GM21528 (cell line): Measurements from ENCODE around the gene CRIM1.

Experiments used
- ATAC-seq: cut with Tn5 transposase; IDR thresholded peaks from one replicate; pipeline ENCODE4 v1.9.1; 2021; ENCODE audit warnings: mild to moderate bottlenecking, moderate library complexity; ENCODE audit not compliant: unreplicated experiment, low FRiP score

The CRIM1 gene

GRCh38 chr2:36477315-36477714, 121.7 kb downstream of the CRIM1 start:
- no peak for ATAC-seq

GRCh38 chr2:36477746-36478145, 122.2 kb downstream of the CRIM1 start:
- ATAC-seq, result no peak

DNA sequence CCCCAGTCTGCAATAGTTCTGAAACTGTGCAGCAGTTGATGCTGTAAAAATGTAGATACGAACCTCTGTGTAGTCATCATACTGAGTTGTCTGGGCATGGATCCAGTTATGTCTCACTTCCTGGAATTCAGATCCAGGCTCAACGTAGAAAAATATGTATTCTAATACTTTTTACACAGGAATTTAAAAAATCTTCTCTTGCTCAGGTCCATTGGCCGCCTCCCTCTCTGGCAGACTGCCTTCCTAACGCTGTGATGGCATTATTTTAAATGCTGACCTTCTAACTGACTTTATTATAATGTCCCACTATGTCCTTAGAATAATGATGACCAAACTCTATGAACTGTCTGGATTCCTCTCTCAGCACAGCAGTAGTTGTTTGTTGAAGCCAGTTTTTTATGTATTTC, 122.8 kb downstream of the CRIM1 start:
- ATAC-seq, result no peak

DNA sequence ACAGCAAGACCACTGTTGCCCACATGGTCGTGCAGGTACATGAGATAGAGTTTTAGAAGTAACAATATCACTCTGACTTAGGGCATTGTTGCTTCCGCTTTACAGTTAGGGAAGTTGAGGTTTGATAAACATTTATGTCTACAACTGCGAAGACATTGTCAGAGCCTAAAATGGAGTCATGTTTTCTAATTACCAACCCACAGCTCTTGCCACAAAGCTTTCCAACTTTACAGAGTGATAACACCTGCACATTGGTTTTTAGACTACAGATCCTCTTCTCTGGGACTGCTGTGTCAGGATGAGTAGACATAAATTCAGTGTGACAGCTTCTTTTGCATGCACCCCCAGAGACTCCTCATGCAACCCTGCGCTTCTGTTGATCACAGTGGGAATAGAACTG, 123.4 kb downstream of the CRIM1 start:
- ATAC-seq, result no peak

GRCh38 chr2:36479406-36479805, 123.8 kb downstream of the CRIM1 start:
- no peak for ATAC-seq

GRCh38 chr2:36480028-36480427, 124.5 kb downstream of the CRIM1 start:
- no peak for ATAC-seq

- ATAC-seq, result no peak
Measured at GRCh38 chr2:36480636-36481035, 125.1 kb downstream of the CRIM1 start.

DNA sequence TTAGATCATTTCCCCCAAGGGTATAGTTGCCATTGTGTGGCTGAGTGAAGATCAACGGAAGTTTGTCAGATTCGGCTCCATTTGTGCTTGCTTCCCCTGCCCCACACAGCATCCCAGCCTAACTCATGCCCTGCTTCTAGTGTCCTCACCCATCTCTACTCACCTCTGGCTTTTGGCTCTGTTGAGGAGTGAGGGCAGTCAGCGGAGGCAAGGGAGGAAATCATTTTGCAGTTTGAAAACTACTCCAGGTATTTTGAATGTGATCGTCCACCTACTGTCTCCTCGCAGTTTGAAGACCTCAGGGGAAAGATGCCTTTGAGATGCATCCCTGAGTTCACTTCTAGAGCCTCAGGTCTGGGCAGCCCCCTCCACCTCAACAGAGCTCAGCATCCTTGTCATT, 126.1 kb downstream of the CRIM1 start:
- no peak for ATAC-seq

GRCh38 chr2:36482576-36483214, 127.1 kb downstream of the CRIM1 start:
- ATAC-seq, result no peak

DNA sequence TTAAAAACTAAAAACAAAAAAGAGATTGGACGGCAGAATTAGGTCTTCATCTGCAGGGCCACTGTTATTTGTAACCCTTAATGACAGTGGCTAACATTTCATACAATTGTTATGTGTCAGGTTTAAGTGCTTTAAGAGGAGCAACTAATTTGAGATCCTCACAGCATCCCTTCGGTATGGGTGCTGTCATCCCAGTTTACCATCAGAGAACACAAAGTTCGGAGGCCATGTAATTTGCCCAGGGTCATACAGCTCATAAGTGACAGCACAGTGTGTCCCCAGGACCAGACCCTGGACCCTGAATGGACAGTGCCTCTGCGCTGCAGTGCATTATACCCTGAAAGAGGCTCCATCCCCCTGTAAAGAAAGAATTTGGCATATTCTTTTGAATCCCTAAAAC, 127.7 kb downstream of the CRIM1 start:
- ATAC-seq, result no peak

GRCh38 chr2:36484454-36484853, 128.9 kb downstream of the CRIM1 start:
- no peak for ATAC-seq

GRCh38 chr2:36485521-36485920, 129.9 kb downstream of the CRIM1 start:
- ATAC-seq, result no peak

GRCh38 chr2:36486521-36487044, 131.0 kb downstream of the CRIM1 start:
- ATAC-seq, result no peak

GRCh38 chr2:36487947-36488346, 132.4 kb downstream of the CRIM1 start:
- no peak for ATAC-seq

GRCh38 chr2:36489281-36489680, 133.7 kb downstream of the CRIM1 start:
- ATAC-seq, result no peak

DNA sequence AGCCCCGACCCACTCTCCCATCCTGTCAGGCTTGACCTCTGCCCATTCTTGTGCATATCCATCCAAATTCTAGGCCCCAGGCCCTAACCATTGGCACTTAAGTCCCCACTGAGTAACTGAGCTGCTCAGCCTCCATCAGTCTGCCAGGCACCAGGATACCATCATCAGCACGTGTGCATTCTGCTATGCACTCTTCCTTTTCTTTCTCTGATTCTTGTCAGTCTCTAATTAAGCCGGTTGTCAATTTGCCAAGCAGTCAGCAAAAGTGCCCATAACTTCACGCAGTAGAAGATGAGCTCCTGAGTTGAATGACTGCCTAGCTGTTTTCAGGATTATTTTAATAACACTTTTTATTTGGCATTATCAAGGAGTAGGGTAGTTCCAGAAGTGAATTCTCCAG, 135.2 kb downstream of the CRIM1 start:
- ATAC-seq, result no peak

DNA sequence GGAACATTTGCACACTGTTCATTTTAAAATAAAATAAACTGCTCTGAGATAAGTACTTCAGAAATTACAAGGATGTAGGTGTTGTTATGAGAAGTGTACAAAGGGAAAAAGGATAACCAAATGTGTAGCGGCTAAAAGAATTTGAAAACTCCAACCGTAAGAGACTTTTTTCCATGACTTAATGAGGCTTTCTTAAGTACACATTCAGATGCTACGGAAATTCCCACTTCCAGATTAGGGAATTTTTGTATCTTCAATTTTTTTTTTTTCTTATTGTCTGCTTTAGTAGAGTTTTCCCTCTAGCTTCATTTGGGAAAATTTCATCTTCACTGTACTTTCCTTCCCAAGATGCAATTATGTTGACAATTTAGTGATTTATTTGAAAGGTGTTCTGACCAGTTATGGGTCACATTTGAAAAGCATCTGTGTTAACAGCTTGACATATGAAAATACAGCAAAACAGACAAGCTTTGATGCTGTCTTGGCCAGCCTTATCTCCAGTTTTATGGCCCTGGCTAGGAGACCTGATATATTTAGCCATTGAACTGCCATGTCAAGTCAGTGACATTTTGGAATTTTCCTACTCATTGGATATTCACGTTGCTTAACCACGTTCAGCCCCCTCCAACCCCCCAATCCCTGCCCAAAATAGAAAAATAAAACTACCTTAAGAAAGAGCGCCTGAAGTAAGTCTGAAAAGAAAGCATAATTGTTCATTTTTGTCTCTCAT, 136.8 kb downstream of the CRIM1 start:
- no peak for ATAC-seq

DNA sequence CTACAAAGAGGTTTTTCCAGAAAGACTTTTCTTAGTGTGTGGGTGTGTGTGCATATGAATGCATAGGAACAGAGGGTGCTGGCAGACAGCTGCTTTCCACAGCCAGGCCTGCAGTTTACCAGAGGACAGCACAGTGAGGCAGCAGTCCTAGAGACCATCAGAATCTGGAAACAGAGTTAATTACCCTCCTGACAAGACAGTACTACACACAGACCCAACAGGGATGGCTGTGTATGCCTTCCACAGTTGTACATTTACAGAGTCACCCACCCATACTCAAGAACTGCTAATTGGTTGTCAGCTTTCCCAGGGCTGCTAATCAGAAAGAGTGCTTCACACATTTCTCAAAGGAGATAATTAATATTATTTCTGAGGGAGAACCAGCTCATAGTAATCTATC, 137.7 kb downstream of the CRIM1 start:
- ATAC-seq, result no peak

DNA sequence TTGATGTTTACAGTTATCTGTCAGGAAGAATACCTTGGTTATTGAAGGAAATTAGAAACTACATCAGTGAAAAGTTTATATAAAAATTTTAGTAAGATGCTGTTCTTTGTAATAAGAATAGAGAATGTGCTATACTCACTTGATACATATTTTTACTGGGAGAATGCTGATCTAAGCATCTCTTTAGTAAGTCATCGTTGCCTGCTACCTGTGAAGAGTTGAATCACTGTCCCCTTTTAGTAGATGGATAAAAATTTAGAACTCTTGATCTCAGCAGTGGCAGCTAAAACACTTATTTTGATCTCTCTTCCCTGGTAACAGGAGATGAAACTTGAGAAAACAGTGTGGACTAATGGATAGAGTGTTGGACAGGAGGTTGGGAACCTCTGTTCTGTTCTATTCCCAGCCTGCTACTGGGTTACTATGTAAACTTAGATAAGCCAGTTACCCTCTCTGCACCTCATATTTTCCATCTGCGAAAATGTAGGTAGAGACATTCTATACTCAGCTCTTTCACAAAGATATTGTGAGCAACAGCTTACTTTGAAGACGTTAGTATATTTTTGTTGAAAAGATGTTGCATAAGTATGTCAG, 142.1 kb downstream of the CRIM1 start:
- ATAC-seq, result no peak

GRCh38 chr2:36499128-36499820, 143.7 kb downstream of the CRIM1 start:
- ATAC-seq, result no peak

DNA sequence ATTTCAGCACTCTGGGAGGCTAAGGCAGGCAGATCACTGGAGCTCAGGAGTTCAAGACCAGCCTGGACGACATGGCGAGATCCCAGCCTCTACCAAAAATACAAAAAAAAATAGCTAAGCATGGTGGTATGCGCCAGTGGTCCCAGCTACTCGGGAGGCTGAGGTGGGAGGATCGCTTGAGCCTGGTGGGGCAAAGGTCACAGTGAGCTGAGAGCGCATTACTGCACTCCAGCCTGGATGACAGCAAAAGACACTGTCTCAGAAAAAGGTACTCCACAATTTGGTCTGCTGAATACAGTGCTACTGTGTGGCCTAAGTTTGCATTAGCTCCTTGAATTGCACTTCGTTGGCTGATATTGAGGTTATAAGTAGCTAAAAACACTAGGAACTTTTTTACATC, 144.5 kb downstream of the CRIM1 start:
- ATAC-seq, result no peak
